Fibroblast of skin of back (primary cell): Measurements from ENCODE around the gene CD300H.
A peak's percentile ranks its signal among the peaks of the same experiment; 100 is the strongest.
"Not testable (repeated sequence)": the region's sequence is repeated elsewhere in the genome, so short reads cannot be mapped to it uniquely, and the experiment has no call there.

ENCODE experiments used
- DNase-seq: peaks from one replicate; pipeline ENCODE4 v3.0.0-alpha.2; 2013

CD300H gene

GRCh38 chr17:74525781-74526288 lies 41.5 kb downstream of the CD300H start:
- DNase-seq: no peak

DNA sequence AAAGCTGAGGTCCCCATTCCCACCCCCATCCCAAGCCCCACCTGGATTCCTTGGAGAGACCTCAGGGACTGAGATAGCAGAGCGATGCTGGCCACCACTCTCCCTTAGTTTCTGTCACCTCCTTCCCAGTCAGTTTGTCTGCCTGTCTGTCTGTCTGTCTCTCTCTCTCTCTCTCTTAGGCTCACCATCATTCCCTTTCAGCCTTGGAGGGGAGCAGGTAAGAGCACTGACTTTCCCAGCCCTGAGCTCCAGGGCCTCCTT lies 41.9 kb downstream of the CD300H start:
- no peak for DNase-seq

- no peak for DNase-seq
Observed at GRCh38 chr17:74524653-74525464, 42.5 kb downstream of the CD300H start.

DNA sequence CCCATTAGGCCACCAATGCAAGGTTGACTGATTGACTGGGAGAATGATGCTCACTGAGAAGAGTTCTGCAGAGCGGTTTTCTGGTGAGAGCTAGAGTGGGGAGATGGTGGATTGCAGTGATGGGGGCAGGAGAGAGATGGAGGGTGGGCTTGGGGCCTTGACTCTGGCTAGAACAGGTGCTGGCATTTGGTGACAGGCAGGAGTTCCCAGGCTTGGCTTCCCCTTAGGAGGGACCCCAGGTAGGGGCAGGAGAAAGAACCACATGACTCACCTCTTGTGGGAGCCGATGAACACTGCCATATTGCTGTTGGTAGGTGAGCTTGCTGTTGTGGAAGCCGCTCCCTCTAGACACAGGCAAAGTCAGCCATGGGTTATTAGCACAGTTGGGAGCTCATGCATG lies 44.0 kb downstream of the CD300H start:
- no peak for DNase-seq

- no peak for DNase-seq
Observed at GRCh38 chr17:74522381-74523105, 44.8 kb downstream of the CD300H start.

DNA sequence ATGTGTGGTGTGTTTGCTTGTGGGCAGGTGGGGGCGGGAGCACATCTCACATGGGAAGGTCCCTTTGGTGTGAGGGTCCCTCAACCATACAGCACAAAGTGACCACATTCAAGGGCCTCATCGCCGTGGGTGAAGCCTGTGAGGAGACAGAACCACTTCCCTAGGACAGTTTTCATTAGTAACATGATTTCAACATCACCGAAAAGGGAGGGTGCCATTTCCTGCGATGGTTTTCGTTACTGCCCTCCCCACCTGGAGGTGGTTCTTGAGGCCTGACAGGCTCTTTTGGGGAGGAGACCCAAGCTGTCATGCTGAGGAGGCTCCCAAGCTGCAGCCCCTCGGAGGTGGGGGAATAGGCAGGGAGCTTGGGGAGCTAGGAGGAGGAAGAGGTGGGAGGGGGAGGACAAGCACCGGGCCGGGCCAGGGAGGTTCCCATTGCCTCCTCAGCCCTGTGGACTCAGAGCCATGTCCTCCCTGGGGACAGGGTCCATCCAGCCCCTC lies 45.6 kb downstream of the CD300H start:
- no peak for DNase-seq

GRCh38 chr17:74520790-74521480 lies 46.4 kb downstream of the CD300H start:
- DNase-seq: no peak

- DNase-seq: no peak
Observed at GRCh38 chr17:74520016-74520434, 47.3 kb downstream of the CD300H start.

GRCh38 chr17:74518413-74518981 lies 48.8 kb downstream of the CD300H start:
- not testable (repeated sequence) for DNase-seq

DNA sequence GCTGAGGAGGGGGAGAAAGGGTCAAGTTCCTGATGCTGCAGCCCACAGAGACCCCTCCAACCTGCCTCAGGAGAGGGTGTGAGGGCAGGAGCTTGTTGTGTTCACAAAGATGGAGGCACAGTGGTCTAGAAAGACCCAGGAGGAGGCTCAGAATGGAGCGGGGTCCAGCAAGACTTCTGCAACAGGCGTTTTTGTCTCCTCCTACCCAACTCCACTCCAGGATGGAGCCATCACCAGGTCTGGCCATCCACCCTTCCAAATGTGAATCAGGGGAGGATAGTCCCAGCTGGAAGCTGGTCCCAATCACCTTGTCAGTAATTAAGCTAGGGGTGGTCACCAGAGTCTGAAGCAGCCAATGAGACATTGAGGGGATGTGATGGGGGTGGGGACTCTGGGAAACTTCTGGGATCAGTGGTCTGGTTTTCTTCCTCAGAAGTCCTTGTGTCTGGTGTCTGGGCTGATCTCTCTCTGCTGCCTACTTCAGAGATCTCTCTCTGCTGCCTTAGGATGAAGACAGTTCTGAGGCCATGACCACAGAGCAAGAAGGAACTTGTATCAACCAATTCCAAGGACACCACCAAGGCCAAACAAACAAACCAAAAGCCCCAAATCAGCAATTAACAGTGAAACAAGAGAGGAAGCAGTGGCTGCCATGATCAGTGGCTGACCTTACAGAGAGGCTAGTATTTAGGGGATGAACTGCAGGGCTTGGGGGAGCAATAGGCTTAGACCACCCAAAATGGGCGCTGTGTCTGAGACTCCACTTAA lies 50.6 kb downstream of the CD300H start:
- DNase-seq: no peak

DNA sequence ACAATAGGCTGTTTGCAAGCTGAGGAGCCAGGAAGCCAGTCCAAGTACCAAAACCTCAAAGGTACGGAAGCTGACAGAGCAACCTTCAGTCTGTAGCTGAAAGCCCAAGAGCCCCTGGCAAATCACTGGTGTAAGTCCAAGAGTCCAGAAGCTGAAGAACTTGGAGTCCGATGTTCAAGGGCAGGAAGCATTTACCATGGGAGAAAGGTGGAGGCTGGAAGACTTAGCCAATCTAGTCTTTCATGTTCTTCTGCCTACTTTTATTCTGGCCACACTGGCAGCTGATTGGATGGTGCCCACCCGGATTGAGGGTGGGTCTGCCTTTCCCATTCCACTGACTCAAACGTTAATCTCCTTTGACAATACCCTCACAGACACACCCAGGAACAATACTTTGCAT lies 51.4 kb downstream of the CD300H start:
- DNase-seq: no peak

GRCh38 chr17:74514632-74515334 lies 52.5 kb downstream of the CD300H start:
- no peak for DNase-seq

- peak; percentile 35 for DNase-seq
Observed at GRCh38 chr17:74513987-74514631, 53.2 kb downstream of the CD300H start.

GRCh38 chr17:74512624-74513091 lies 54.7 kb downstream of the CD300H start:
- DNase-seq: no peak

DNA sequence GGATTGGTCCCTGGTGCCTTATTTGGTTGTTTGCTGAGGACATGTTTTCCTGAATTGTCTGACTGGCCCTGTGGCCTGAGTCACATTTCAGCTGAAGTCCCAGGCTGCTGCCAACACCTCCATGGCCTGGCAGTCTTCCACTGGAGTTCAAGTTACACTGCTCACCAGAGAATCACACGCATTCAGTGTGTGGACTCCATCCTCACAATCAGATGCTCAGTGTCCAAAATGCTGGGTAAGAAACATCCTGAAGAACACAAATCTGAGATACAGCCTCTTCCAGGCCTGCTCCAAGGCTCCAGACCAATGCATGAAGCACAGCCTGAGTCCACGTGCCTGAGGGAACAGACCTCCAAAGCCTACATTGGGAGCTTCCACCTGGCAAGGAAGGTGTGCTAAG lies 55.3 kb downstream of the CD300H start:
- DNase-seq: no peak
